ENCODE measurements around the gene RNU2-63P.

DNA sequence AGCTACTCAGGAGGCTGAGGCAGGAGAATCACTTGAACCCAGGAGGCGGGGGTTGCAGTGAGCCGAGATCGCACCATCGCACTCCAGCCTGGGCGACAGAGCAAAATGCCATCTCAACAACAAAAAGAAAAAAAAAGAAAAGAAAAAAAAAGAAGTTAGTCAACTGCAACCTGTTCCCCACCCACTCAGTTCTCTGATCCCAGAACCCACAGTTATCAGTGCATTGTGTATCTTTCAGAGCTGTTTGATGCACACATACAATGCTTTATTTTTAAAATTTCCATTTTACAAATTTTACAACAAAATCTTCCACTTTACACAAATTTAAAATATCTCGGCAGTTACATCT, 14.0 kb downstream of the RNU2-63P start:
- TF ChIP-seq MLX (CRISPR knock-in tag; IDR thresholded peaks at IDR 0.05) (no peak), CBFB (CRISPR knock-in tag; IDR thresholded peaks at IDR 0.05; ENCODE audit: low read depth) (no peak), JUN (CRISPR knock-in tag; IDR thresholded peaks at IDR 0.05) (no peak), FOXK1 (CRISPR knock-in tag; IDR thresholded peaks at IDR 0.05) (no peak)
- TF ChIP-seq, protein P1, sequence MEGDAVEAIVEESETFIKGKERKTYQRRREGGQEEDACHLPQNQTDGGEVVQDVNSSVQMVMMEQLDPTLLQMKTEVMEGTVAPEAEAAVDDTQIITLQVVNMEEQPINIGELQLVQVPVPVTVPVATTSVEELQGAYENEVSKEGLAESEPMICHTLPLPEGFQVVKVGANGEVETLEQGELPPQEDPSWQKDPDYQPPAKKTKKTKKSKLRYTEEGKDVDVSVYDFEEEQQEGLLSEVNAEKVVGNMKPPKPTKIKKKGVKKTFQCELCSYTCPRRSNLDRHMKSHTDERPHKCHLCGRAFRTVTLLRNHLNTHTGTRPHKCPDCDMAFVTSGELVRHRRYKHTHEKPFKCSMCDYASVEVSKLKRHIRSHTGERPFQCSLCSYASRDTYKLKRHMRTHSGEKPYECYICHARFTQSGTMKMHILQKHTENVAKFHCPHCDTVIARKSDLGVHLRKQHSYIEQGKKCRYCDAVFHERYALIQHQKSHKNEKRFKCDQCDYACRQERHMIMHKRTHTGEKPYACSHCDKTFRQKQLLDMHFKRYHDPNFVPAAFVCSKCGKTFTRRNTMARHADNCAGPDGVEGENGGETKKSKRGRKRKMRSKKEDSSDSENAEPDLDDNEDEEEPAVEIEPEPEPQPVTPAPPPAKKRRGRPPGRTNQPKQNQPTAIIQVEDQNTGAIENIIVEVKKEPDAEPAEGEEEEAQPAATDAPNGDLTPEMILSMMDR (IDR thresholded peaks at IDR 0.05), result no peak
